Epithelial cell of proximal tubule (primary cell): ENCODE results near the gene KLK5. TPM values are rescaled to one million over a fixed set of nuclear protein-coding genes. Genes with fewer than 3 reads are reported as not detected.
A peak's percentile ranks its signal among the peaks of the same experiment; 100 is the strongest.

Experiments used
- DNase-seq: peaks from one replicate; pipeline ENCODE4 v3.0.0-alpha.2; 2011; ENCODE audit warnings: low read depth
- H3K4me3 ChIP-seq: 2 replicates; pipeline ENCODE4 v1.5.1; 2011; ENCODE audit warnings: low read depth, mild to moderate bottlenecking, low read length
- total RNA-seq: library from RNA; depleted of rRNA; stranded (reverse); fragments of >200 nt; gene quantifications from 2 replicates; pipeline ENCODE4 v1.2.3, GENCODE V29; 2015
- TF ChIP-seq, protein P1 (sequence below): conservative IDR thresholded peaks from 2 replicates; pipeline ENCODE4 v1.5.1; 2012; ENCODE audit warnings: low read depth, mild to moderate bottlenecking, low read length

The KLK5 gene
- total RNA-seq, 1 donor from 2014 or later: 8.1 TPM

DNA sequence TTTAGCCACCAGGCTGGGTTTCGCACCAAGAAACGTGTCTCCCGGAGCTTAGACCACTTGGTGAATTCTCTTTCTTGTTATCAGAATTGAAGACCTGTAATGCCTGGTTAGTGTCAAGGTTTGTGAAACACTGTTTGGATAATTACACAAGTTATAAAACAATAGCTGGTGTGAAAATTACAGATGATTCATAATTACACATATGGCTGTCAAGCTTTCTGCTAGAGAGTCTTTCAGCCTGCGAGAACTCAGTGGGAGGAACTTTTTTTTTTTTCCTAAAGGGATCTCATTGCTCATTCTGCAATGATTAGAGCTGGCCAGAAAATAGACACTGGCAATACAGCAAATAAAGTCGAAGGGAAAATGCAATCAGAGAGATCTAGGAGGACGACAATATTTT, 28.3 kb downstream of the KLK5 start:
- TF ChIP-seq, protein P1, sequence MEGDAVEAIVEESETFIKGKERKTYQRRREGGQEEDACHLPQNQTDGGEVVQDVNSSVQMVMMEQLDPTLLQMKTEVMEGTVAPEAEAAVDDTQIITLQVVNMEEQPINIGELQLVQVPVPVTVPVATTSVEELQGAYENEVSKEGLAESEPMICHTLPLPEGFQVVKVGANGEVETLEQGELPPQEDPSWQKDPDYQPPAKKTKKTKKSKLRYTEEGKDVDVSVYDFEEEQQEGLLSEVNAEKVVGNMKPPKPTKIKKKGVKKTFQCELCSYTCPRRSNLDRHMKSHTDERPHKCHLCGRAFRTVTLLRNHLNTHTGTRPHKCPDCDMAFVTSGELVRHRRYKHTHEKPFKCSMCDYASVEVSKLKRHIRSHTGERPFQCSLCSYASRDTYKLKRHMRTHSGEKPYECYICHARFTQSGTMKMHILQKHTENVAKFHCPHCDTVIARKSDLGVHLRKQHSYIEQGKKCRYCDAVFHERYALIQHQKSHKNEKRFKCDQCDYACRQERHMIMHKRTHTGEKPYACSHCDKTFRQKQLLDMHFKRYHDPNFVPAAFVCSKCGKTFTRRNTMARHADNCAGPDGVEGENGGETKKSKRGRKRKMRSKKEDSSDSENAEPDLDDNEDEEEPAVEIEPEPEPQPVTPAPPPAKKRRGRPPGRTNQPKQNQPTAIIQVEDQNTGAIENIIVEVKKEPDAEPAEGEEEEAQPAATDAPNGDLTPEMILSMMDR: no peak
- no peak overlapping the region for H3K4me3 ChIP-seq
- no peak for DNase-seq

GRCh38 chr19:50922317-50922853, 30.5 kb downstream of the KLK5 start:
- TF ChIP-seq, protein P1: peak; percentile 88
- H3K4me3 ChIP-seq: no peak overlapping the region
- DNase-seq: peak; percentile 18

DNA sequence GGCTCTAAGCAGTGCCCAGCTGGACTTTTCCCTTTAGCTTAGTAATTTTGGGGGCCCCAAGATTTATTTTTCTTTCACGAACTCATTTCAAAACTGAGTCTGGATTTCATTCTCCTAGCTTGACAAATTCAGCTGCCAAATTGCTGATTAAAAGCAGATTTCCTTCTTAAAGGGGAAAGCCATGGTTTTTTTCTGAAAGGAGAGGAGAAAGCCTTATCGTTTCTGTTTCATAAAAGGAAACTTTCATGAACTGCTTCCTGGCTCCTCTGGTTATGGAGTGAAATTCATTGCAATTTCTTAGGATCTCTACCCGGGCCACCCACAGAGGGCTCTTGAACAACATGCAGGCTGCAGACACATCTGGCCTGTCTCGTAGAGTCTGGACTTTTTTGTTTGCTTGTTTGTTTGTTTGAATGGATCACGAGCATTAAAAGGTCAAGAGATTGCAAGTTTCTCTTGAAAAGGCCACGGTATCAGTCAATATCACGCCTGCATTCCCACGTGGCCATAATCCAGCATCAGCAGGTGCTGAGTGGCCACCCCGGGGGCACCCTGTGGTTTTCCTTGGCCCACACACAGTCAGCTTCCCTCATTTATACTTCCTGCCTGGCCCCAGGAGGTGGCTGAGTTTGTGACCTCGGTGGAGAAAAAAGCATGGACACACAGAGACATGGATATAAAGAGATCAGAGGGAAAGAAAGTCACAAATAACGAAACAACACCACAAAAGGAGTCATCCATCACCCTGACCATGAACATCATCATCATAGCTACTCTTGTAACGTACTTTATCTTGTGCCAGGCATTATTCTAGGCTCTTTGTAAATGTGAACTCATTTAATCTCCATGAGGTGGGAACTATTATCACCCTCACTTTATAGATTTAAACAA, 31.2 kb downstream of the KLK5 start:
- TF ChIP-seq, protein P1: no peak
- no peak overlapping the region for H3K4me3 ChIP-seq
- DNase-seq: no peak

- H3K4me3 ChIP-seq: no peak overlapping the region
- TF ChIP-seq, protein P1: no peak
- DNase-seq: no peak
These were observed 36.8 kb downstream of the KLK5 start for GRCh38 chr19:50916069-50916468.

GRCh38 chr19:50912727-50913716, 39.8 kb downstream of the KLK5 start:
- TF ChIP-seq, protein P1: no peak
- H3K4me3 ChIP-seq: no peak overlapping the region
- no peak for DNase-seq

DNA sequence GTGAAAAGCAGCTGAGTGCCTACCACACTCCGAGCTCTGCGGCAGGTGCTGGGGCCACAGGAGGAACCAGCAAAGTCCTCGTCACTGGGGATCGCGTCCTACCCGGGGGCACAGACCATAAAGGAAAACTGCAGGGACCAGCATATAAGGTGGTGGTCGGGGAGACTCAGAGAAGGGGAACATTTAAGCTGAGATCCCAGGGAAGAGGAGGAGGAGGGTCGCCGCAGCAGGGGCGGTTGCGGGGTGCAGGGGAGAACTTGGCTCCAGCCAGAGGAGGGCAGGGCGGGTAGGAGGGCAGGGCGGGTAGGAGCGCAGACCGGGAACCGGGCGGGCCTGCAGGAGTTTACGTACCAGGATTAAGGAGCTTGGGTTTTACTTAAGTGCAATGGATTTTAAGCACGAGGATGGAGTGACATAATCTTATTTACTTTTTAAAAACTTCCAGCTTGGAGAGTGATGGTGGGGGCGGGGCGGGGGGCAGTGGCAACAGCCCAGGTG, 40.7 kb downstream of the KLK5 start:
- TF ChIP-seq, protein P1: no peak
- DNase-seq: no peak

More for the DNA sequence above, 40.7 kb downstream of the KLK5 start:
- H3K4me3 ChIP-seq: no peak overlapping the region
